SK-N-SH treated with all-trans-retinoic acid at 6 μM for 48 hours (cell line): ENCODE results near the gene UNC13C.
A peak's percentile ranks its signal among the peaks of the same experiment; 100 is the strongest.

ENCODE experiments used
- ATAC-seq: fragments of 200-7000 bp; cut with Tn5 transposase; 3 replicates; pipeline ENCODE4 v1.9.1; 2020; ENCODE audit warnings: mild to moderate bottlenecking, moderate library complexity
- ARNTL ChIP-seq: fragments of 450-650 bp; formaldehyde crosslinking; IDR thresholded peaks from 2 replicates; pipeline ENCODE4 v1.5.0; 2020; ENCODE audit warnings: low read depth, mild to moderate bottlenecking, moderate library complexity, borderline replicate concordance
- BACH2 ChIP-seq: fragments of 250-450 bp; sonication (Bioruptor Pico); IDR thresholded peaks from 2 replicates; pipeline ENCODE4 v1.9.0; 2021; ENCODE audit warnings: mild to moderate bottlenecking, borderline replicate concordance
- CSDC2 ChIP-seq: fragments of 250-450 bp; sonication (Bioruptor Pico); IDR thresholded peaks from 2 replicates; pipeline ENCODE4 v1.5.0; 2020; ENCODE audit warnings: mild to moderate bottlenecking, moderate library complexity
- ESRRG ChIP-seq: fragments of 250-450 bp; sonication (Bioruptor Pico); IDR thresholded peaks from 2 replicates; pipeline ENCODE4 v1.6.1; 2021; ENCODE audit warnings: mild to moderate bottlenecking
- GLIS3 ChIP-seq: fragments of 250-450 bp; sonication (Bioruptor Pico); IDR thresholded peaks from 2 replicates; pipeline ENCODE4 v1.5.0; 2020; ENCODE audit warnings: mild to moderate bottlenecking, moderate library complexity
- OSR1 ChIP-seq: fragments of 250-450 bp; sonication (Bioruptor Pico); IDR thresholded peaks from 2 replicates; pipeline ENCODE4 v1.8.0; 2022; ENCODE audit warnings: moderate library complexity, mild to moderate bottlenecking, inconsistent platforms
- PPARA ChIP-seq: fragments of 250-450 bp; sonication (Bioruptor Pico); IDR thresholded peaks from 2 replicates; pipeline ENCODE4 v1.5.0; 2020; ENCODE audit warnings: mild to moderate bottlenecking, borderline replicate concordance
- RARB ChIP-seq: fragments of 250-450 bp; sonication (Bioruptor Pico); IDR thresholded peaks from 2 replicates; pipeline ENCODE4 v1.8.0; 2021; ENCODE audit warnings: mild to moderate bottlenecking, moderate library complexity
- SNAI2 ChIP-seq: fragments of 250-450 bp; sonication (Bioruptor Pico); IDR thresholded peaks from 2 replicates; pipeline ENCODE4 v1.5.0; 2020; ENCODE audit warnings: mild to moderate bottlenecking, moderate library complexity
- TCF4 ChIP-seq: fragments of 250-450 bp; sonication (Bioruptor Pico); IDR thresholded peaks from 2 replicates; pipeline ENCODE4 v1.8.0; 2021; ENCODE audit warnings: mild to moderate bottlenecking, moderate library complexity, borderline replicate concordance
- TOX ChIP-seq: fragments of 250-450 bp; sonication (Bioruptor Pico); IDR thresholded peaks from 2 replicates; pipeline ENCODE4 v1.8.0; 2021; ENCODE audit warnings: mild to moderate bottlenecking, moderate library complexity, borderline replicate concordance
- ZC3H10 ChIP-seq: fragments of 250-450 bp; sonication (Bioruptor Pico); IDR thresholded peaks from 2 replicates; pipeline ENCODE4 v1.5.1; 2021; ENCODE audit warnings: mild to moderate bottlenecking, moderate library complexity
- ZFP30 ChIP-seq: fragments of 450-650 bp; formaldehyde crosslinking; IDR thresholded peaks from 2 replicates; pipeline ENCODE4 v1.5.0; 2022; ENCODE audit warnings: mild to moderate bottlenecking, moderate library complexity
- ZNF565 ChIP-seq: fragments of 450-650 bp; formaldehyde crosslinking; conservative IDR thresholded peaks from 2 replicates; pipeline ENCODE4 v1.5.0; 2020; ENCODE audit warnings: low read depth, mild to moderate bottlenecking, moderate library complexity
- ZNF70 ChIP-seq: fragments of 450-650 bp; formaldehyde crosslinking; IDR thresholded peaks from 2 replicates; pipeline ENCODE4 v1.5.0; 2020; ENCODE audit warnings: mild to moderate bottlenecking, moderate library complexity
- ZNF8 ChIP-seq: fragments of 450-650 bp; formaldehyde crosslinking; IDR thresholded peaks from 2 replicates; pipeline ENCODE4 v1.5.0; 2020; ENCODE audit warnings: mild to moderate bottlenecking, moderate library complexity
- TF ChIP-seq, protein P1 (sequence below): fragments of 250-450 bp; sonication (Bioruptor Pico); IDR thresholded peaks from 2 replicates; pipeline ENCODE4 v1.5.1; 2020; ENCODE audit warnings: low read depth, mild to moderate bottlenecking, moderate library complexity
- TF ChIP-seq, protein P2 (sequence below): fragments of 250-450 bp; sonication (Bioruptor Pico); IDR thresholded peaks from 2 replicates; pipeline ENCODE4 v1.8.0; 2021; ENCODE audit warnings: low read depth, mild to moderate bottlenecking, moderate library complexity, borderline replicate concordance
- TF ChIP-seq, protein P3 (sequence below): fragments of 250-450 bp; sonication (Bioruptor Pico); IDR thresholded peaks from 2 replicates; pipeline ENCODE4 v1.5.1; 2021; ENCODE audit warnings: mild to moderate bottlenecking, moderate library complexity
- TF ChIP-seq, protein P4 (sequence below): fragments of 250-450 bp; sonication (Bioruptor Pico); IDR thresholded peaks from 2 replicates; pipeline ENCODE4 v1.8.0; 2020; ENCODE audit warnings: mild to moderate bottlenecking, moderate library complexity, borderline replicate concordance
- TF ChIP-seq, protein P5 (sequence below): fragments of 250-450 bp; sonication (Bioruptor Pico); IDR thresholded peaks from 2 replicates; pipeline ENCODE4 v1.5.0; 2020; ENCODE audit warnings: mild to moderate bottlenecking, moderate library complexity

UNC13C gene

DNA sequence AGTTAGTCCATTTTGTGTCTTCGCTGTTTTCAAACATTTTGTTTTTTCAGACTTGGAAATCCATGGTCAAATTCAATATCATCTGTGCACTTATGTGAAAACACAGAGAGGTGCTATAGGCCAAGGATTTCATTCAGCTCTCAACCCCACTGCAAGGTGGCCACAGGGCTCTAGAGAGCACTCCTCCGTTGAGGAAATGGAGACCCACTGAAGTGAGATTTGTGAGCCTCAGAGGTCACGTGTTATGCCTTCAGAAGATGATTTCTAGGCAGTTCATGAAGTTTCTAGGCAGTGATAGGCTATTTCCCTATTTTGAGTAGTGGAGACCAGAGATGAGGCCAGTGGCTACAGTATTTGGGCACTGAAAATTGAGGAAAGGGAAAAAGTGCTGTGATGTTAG lies 88.2 kb downstream of the UNC13C start:
- no peak for ATAC-seq
- TF ChIP-seq ESRRG = no peak
- TF ChIP-seq, all 23 proteins: peak for 0

DNA sequence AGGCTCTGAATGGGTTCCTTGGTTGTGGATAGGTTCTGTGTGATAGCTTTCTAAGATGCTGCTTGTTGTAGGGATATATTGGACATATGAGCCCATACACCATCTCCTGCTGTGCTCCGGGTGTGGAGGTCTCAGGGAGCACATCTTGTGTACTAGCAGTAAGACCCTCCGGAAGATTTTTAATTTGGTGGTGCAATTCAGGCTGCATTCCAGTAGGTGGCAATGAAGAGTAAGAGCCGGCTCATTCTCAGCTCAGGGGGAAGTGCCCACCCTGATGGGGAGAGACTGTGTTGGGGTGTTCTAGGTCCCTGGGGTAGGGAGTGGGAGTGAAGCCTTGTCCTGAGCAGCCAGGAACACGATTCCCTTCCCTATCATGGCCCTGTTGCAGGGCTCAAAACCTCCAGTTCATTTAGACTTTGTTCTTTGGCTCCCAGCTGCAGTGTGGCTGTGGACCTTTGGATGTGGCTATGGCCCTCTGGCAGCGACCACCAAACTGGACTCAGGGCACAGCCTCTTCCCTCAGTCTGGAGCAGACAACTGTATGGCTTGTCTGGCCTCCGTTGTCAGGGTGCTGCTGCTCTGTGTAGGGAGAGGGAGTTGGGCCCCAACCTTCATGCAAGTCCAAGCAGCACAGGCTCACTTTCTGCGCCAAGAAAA lies 104.7 kb downstream of the UNC13C start:
- TF ChIP-seq BACH2 (CRISPR knock-in tag) (no peak), ESRRG (no peak), RARB (no peak), TCF4 (CRISPR knock-in tag) (no peak), SNAI2 (CRISPR knock-in tag) (no peak), ZNF565 (CRISPR knock-in tag) (no peak), PPARA (CRISPR knock-in tag) (no peak), ZNF8 (CRISPR knock-in tag) (no peak)
- peak; percentile 64 for ATAC-seq

DNA sequence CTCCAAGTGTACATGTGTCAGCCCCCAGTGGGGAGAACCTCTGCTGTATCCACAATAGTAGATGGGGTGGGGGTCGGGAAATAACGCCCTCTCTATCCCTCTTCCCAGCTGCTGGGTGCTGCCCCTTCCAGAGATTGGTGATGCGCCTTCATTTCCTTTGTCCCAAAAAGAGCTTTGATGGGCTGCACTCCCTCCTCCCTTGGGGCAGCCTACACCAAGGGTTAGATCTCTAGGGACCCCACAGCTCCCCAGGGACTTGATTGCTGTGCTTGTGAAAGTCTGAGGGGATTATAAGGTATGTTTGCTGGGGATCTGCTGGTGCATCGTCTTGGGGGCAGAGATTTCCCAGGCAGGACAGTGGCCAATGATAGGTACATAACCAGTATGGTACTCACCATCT lies 105.3 kb downstream of the UNC13C start:
- no peak for ATAC-seq
- TF ChIP-seq, protein P1, sequence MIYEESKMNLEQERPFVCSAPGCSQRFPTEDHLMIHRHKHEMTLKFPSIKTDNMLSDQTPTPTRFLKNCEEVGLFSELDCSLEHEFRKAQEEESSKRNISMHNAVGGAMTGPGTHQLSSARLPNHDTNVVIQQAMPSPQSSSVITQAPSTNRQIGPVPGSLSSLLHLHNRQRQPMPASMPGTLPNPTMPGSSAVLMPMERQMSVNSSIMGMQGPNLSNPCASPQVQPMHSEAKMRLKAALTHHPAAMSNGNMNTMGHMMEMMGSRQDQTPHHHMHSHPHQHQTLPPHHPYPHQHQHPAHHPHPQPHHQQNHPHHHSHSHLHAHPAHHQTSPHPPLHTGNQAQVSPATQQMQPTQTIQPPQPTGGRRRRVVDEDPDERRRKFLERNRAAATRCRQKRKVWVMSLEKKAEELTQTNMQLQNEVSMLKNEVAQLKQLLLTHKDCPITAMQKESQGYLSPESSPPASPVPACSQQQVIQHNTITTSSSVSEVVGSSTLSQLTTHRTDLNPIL = no peak
- TF ChIP-seq ZNF565 (CRISPR knock-in tag) (no peak), ZFP30 (CRISPR knock-in tag) (no peak), OSR1 (no peak), ZC3H10 (CRISPR knock-in tag) (no peak), ZNF8 (CRISPR knock-in tag) (no peak), TCF4 (CRISPR knock-in tag) (no peak), PPARA (CRISPR knock-in tag) (no peak), ZNF70 (CRISPR knock-in tag) (no peak), ARNTL (CRISPR knock-in tag) (no peak), CSDC2 (no peak), ESRRG (no peak), RARB (no peak), GLIS3 (CRISPR knock-in tag) (no peak), TOX (no peak), SNAI2 (CRISPR knock-in tag) (no peak)
- TF ChIP-seq, protein P2, sequence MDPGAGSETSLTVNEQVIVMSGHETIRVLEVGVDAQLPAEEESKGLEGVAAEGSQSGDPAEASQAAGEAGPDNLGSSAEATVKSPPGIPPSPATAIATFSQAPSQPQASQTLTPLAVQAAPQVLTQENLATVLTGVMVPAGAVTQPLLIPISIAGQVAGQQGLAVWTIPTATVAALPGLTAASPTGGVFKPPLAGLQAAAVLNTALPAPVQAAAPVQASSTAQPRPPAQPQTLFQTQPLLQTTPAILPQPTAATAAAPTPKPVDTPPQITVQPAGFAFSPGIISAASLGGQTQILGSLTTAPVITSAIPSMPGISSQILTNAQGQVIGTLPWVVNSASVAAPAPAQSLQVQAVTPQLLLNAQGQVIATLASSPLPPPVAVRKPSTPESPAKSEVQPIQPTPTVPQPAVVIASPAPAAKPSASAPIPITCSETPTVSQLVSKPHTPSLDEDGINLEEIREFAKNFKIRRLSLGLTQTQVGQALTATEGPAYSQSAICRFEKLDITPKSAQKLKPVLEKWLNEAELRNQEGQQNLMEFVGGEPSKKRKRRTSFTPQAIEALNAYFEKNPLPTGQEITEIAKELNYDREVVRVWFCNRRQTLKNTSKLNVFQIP (CRISPR knock-in tag) = no peak
- TF ChIP-seq, protein P3, sequence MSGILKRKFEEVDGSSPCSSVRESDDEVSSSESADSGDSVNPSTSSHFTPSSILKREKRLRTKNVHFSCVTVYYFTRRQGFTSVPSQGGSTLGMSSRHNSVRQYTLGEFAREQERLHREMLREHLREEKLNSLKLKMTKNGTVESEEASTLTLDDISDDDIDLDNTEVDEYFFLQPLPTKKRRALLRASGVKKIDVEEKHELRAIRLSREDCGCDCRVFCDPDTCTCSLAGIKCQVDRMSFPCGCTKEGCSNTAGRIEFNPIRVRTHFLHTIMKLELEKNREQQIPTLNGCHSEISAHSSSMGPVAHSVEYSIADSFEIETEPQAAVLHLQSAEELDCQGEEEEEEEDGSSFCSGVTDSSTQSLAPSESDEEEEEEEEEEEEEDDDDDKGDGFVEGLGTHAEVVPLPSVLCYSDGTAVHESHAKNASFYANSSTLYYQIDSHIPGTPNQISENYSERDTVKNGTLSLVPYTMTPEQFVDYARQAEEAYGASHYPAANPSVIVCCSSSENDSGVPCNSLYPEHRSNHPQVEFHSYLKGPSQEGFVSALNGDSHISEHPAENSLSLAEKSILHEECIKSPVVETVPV (CRISPR knock-in tag) = no peak
- TF ChIP-seq, protein P4, sequence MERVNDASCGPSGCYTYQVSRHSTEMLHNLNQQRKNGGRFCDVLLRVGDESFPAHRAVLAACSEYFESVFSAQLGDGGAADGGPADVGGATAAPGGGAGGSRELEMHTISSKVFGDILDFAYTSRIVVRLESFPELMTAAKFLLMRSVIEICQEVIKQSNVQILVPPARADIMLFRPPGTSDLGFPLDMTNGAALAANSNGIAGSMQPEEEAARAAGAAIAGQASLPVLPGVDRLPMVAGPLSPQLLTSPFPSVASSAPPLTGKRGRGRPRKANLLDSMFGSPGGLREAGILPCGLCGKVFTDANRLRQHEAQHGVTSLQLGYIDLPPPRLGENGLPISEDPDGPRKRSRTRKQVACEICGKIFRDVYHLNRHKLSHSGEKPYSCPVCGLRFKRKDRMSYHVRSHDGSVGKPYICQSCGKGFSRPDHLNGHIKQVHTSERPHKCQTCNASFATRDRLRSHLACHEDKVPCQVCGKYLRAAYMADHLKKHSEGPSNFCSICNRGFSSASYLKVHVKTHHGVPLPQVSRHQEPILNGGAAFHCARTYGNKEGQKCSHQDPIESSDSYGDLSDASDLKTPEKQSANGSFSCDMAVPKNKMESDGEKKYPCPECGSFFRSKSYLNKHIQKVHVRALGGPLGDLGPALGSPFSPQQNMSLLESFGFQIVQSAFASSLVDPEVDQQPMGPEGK (CRISPR knock-in tag) = no peak
- TF ChIP-seq, protein P5, sequence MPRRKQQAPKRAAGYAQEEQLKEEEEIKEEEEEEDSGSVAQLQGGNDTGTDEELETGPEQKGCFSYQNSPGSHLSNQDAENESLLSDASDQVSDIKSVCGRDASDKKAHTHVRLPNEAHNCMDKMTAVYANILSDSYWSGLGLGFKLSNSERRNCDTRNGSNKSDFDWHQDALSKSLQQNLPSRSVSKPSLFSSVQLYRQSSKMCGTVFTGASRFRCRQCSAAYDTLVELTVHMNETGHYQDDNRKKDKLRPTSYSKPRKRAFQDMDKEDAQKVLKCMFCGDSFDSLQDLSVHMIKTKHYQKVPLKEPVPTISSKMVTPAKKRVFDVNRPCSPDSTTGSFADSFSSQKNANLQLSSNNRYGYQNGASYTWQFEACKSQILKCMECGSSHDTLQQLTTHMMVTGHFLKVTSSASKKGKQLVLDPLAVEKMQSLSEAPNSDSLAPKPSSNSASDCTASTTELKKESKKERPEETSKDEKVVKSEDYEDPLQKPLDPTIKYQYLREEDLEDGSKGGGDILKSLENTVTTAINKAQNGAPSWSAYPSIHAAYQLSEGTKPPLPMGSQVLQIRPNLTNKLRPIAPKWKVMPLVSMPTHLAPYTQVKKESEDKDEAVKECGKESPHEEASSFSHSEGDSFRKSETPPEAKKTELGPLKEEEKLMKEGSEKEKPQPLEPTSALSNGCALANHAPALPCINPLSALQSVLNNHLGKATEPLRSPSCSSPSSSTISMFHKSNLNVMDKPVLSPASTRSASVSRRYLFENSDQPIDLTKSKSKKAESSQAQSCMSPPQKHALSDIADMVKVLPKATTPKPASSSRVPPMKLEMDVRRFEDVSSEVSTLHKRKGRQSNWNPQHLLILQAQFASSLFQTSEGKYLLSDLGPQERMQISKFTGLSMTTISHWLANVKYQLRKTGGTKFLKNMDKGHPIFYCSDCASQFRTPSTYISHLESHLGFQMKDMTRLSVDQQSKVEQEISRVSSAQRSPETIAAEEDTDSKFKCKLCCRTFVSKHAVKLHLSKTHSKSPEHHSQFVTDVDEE (CRISPR knock-in tag) = no peak
